ENCODE results near the gene MFSD6.
"Not testable (repeated sequence)": the region's sequence is repeated elsewhere in the genome, so short reads cannot be mapped to it uniquely, and the experiment has no call there.

The MFSD6 gene

DNA sequence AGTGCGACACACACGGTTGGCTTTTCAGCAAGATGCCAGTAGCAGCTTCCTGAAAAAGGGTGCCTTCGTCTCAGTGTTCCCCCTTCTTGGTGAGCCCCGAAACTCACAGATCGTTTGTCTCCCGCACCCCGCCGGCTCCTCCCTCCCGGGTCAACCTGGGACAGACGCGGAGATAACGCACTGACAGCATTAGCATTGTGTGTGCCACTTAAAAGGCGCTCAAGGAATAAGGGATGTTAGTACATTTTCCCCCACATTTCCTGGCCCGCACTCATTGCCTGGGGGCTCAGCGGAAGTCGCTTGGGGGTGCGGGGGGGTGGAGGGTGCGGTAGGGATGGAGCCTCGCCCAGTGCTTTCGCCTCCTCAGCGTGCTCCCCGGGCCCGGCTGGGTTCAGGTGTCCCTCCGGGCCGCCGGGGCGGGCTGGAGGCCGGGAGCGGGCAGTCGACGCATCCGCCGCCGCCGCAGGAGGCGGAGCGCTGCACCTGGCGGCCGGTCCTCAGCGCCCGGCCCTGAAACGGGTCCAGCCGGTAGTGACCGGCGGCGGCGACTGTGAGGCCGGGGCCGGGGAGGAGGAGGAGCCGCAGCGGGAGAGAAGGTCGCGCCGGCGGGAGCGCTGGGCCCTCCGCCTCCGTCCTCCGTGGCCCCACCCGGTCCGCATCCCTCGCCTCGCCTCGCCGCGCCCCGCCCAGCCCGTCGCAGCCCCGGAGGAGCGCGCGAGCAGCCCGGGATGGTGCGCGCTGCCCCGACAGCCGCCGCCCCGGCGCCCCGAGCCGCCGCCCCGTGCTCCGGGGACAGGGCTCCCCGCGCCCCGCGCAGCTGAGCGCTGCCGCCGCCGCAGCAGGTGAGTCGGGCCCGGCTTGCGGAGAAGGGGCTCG, at the start of gene MFSD6:
Gene MFSD6, plus strand, starts transcription at position 694 of the 876 bp plus-strand sequence. CDS start 27,675 bp downstream, outside the sequence.
- DNase-seq, result peak; percentile 82

DNA sequence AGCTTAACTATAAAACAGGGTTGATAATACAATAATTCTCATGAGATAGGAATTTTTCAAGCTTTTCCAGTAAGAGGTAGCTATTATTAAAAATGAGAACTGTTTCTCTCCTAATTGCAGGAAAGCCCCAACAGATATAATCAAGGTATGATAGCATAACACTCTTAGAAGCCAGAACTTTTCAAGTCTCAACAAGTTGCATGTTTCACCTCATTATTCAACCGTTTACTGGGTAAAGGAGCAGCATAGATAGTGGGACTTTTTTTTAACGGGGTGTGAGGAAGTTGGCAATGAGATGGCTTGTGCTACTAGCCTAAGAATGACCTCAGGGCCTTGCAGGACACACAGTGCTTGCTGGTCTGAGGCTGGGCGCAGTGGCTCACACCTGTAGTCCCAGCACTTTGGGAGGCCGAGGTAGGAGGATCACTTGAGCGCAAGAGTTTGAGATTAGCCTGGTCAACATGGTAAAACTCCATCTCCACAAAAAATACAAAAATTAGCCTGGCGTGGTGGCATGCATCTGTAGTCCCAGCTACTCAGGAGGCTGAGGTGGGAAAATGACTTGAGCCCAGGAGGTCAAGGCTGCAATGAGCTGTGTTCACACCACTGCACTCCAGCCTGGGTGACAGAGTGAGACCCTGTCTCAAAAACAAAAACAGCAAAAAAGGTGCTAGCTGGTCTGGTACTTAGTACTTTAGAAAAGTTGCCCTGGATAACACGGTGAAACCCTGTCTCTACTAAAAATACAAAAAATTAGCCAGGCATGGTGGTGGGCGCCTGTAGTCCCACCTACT, 49.3 kb upstream of the MFSD6 start:
- not testable (repeated sequence) for DNase-seq

GRCh38 chr2:190360561-190360960, 47.6 kb upstream of the MFSD6 start:
- DNase-seq, result no peak

DNA sequence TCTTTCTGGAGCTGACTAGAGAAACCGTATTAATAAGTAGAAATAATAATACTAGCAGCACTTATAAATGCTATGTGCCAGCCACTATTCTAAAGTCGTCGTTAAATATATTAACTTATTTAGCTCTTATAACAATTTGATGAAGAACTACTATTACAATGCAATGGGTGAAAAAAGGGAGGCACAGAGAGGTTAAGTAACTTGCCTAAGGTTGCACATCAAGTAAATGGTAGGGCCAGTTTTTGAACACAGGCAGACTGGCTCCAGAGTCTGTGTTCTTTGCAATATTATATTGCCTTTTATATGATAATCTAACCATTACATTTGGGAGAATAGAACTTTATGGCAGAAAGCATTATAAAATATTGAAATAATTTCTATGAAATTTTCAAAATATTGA, 47.2 kb upstream of the MFSD6 start:
- no peak for DNase-seq

GRCh38 chr2:190361572-190361971, 46.6 kb upstream of the MFSD6 start:
- no peak for DNase-seq

DNA sequence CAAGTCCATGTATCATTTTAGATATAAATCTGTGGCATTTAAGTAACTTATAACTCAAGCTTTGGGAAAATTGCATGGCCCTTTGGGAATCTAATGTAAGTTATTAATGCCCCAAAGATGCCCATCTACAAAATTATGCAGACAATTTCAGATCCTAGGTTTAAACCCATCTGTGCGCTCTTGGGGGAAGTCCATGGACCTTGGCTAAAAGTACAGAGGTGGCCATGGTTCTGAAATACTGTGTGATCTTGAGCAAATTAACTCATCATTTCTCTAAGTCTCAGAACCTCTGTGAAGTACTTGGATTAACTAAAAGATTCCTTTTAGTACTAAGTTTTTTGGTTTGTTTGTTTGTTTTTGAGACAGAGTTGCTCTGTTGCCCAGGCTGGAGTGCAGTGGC, 45.3 kb upstream of the MFSD6 start:
- no peak for DNase-seq

DNA sequence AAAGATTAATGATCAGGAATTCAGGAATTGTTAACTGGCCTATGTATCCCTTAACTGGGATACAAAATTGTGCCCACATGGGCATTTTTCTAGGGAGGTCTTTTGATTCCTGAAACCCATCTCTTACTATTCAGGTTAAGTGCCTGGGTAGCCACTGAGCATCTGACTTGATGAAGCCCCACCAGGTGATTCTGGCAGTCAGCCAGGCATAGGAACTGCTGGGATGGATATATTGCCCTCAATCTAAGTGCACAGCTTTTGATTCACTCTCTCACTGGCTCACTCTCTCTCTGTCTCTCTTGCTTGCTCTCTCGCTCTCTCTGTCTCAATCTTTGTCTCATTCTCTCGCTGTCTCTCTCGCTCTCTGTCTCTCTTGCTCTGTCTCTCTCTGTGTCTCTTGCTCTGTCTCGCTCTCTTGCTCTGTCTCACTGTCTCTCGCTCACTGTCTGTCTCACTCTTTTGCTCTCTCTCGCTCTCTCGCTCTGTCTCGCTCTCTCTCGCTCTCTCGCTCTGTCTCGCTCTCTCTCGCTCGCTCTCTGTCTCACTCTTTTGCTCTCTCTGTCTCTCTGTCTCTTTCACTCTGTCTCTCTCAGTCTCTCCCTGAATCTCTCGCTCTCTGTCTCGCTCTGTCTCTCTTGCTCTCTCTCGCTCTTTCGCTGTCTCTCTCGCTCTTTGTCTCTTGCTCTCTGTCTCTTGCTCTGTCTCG, 42.5 kb upstream of the MFSD6 start:
- DNase-seq, result no peak

GRCh38 chr2:190366248-190366753, 41.9 kb upstream of the MFSD6 start:
- no peak for DNase-seq

- DNase-seq, result no peak
Measured at GRCh38 chr2:190367091-190367490, 41.1 kb upstream of the MFSD6 start.

GRCh38 chr2:190369635-190370034, 38.5 kb upstream of the MFSD6 start:
- no peak for DNase-seq

- DNase-seq, result no peak
Measured at GRCh38 chr2:190376083-190376482, 32.1 kb upstream of the MFSD6 start.

DNA sequence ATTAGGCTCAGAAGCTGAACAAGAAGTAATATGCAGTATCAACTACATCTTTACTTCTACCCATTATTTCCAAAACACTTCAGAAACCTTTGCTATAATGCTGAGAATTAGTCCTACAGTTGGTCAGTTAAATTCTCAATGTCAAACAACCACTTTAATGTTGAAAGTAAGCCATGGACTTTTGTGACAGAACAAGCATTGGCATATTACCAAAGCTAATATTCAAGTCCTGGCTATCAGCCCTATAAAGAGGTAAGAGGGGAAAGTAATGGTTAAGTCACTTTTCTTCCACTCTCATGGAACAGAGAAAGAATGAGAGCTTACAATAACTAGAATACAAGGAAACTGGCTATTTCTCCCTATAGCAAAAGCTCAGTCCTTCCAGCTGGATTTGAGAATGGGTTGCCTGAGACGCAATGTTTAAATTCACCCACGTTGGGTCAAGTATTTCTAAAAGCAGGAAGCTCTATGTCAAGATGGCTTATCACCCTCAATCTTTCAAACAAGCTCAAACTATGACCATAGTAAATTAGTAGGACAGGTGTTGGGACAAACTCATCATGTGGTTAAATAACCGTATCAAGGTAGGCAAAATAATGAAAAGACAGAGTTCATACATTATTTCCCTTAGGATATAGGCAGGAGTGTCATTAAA, 31.4 kb upstream of the MFSD6 start:
- no peak for DNase-seq

GRCh38 chr2:190378880-190379237, 29.3 kb upstream of the MFSD6 start:
- DNase-seq, result no peak

GRCh38 chr2:190379249-190379964, 28.7 kb upstream of the MFSD6 start:
- DNase-seq, result no peak

GRCh38 chr2:190380962-190381412, 27.2 kb upstream of the MFSD6 start:
- no peak for DNase-seq

DNA sequence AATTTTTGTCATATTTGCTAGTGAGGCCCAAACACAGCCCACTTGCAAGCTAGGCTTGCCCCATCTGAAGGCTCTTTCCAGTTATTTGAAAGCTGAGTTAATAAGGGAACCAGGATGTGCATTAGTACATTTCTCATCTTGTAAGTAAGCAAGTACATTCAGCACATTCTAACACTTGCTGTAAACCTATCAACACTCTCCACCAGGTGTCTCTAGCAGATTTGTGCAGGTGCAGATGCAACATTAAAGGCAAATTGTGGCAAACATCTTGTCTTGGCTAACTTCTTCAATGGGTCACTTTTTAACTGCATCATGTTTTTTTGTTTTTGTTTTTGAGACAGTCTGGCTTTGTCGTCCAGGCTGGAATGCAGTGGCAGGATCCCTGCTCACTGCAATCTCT, 25.3 kb upstream of the MFSD6 start:
- DNase-seq, result no peak

GRCh38 chr2:190387422-190387821, 20.7 kb upstream of the MFSD6 start:
- no peak for DNase-seq

GRCh38 chr2:190396271-190396670, 11.9 kb upstream of the MFSD6 start:
- DNase-seq, result no peak

GRCh38 chr2:190402986-190403603, 5.1 kb upstream of the MFSD6 start:
- DNase-seq, result no peak

DNA sequence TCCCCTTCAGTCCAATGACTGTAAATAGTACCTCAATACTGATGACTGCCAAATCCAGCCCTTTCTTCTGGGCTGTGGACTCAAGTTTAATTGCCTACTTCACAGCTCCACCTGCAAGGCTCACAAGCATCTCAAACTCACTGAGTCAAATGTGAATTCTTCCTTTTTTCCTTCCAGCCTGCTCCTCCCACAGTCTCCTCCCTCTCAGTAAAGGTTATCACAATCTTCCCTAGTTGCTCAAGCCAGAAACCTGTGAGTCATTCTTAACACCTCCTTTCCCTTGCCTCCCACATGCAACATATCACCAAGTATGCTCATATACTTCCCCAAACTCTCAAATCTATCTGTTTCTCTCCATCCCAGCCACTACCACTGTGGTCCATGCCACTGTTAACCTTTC, 3.7 kb upstream of the MFSD6 start:
- DNase-seq, result no peak

- no peak for DNase-seq
Measured at GRCh38 chr2:190405070-190405469, 3.1 kb upstream of the MFSD6 start.

Data from activated CD8-positive, alpha-beta memory T cell treated with anti-CD3 and anti-CD28 coated beads, Interleukin-2, amount 50 U/mL, for 48 hours (primary cell).